ENCODE data around the gene PALM2AKAP2.

PALM2AKAP2 gene

DNA sequence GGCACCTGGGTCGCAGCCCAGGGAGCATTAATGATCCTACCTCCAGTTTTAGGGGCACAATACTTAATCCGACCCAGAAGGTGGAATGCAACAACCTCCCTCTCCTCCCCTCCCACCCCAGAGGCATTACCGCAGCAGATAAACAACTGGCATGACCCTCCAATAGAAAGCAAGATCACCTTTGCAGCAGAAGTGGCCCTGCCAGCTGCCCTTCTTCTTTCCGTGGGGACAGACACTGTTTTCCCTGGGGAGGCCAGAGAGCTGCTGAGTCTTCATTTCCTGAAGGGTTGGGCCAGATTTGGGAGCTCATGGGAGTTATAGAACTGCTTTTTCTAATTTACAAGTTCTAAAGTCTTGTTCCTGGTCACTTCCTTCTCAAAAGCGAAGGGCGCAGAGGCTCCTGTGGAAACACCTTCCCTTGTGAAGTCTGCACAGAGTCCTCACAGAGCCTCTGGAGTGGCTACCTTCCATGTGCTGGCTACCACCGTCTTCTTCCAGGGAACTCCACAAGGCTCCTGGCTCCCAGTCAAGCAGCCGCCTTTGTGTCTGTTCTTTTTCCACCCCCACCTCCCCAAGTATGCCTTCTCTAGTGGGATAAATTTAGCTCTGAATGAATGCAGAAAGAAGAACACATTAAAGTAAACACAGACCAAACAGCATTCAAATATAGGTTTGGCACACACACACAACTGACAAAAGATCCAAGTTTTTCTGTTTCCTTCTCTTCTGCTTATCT lies 8.0 kb upstream of the PALM2AKAP2 start:
- DNase-seq (ENCODE audit: low read depth) = no peak

DNA sequence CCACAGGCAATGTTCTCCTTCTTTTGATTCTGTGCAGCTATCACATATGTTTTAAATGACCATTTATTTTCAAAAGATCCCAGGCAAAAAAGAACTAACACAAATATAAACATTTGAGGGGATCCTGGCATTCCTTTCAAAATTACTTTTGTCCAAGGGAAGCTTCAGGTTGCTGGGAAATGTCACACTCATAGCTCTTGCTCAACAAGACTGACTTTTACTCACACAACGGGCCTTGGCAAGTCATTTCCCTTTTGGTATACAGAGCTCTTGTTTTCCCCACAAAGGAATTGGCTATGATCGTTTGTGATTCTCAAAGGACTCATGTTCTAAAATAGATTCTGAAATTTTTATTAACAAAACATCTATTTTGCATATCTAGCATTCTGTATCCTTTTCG lies 4.5 kb upstream of the PALM2AKAP2 start:
- DNase-seq (ENCODE audit: low read depth) = no peak

DNA sequence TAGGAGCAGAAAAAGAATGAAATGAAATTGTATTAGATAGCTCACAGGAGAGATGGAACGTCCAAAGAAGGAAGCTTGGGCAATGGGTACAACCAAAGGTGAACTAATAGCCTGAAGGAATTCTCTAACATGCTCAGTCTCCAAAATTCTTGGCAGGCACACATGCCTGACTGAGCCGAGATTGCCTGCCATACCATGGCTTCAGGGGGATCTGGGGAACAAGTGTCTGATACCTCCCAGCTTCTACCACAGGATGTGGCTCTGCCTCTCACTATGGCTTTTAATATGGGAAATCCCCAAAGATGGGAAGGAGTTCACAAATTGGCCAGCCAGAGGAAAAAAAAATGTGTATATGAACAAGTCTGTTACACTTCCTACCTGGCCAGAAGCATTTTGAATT lies 3.6 kb upstream of the PALM2AKAP2 start:
- no peak for DNase-seq (ENCODE audit: low read depth)

DNA sequence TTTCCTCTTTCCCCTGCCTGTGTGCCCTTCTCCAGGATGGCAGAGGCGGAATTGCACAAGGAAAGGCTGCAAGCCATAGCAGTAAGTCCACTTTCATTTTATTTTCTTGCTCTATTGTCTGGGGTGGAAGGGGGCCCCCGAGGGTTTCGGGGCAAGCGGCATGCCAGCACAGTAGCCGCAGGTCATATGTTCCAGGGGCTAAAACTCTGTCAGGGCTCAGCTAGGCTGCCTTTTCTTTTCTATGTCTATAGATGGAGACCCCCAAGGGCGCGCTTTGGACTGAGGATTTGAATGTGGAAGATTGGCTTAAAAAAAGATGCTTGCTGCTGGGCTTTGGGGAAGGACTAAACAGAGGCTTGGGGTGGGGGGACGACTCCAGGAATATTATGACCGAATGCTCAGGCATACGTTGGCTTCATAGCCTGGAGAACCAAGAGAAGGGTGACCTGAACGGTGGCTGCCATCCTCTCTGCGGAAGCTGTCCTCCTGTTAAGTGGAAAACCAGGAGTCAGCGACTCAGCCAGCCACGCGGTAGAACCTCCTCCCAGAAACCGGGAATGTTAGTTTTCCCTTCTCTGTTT lies 545 bp downstream of the PALM2AKAP2 start:
- DNase-seq (ENCODE audit: low read depth) = no peak

DNA sequence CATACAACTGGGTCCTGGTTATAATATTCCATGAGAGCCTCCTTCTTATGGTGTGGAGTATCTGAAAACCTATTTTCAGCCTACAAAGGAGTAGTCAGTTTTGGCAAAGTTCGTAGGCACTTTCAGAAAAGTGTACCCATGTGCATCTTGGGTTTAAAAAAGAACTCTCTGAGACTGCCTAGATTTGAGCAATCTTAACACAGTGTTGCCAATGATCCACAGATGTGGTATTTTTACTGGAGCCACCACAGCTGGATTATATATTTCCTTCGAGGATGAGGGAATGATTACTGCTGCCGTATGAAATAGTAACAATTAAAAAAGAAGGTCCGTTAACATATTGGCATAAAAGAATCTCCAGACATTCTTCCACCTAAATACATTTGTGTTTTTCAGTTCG lies 1.1 kb downstream of the PALM2AKAP2 start:
- no peak for DNase-seq (ENCODE audit: low read depth)

DNA sequence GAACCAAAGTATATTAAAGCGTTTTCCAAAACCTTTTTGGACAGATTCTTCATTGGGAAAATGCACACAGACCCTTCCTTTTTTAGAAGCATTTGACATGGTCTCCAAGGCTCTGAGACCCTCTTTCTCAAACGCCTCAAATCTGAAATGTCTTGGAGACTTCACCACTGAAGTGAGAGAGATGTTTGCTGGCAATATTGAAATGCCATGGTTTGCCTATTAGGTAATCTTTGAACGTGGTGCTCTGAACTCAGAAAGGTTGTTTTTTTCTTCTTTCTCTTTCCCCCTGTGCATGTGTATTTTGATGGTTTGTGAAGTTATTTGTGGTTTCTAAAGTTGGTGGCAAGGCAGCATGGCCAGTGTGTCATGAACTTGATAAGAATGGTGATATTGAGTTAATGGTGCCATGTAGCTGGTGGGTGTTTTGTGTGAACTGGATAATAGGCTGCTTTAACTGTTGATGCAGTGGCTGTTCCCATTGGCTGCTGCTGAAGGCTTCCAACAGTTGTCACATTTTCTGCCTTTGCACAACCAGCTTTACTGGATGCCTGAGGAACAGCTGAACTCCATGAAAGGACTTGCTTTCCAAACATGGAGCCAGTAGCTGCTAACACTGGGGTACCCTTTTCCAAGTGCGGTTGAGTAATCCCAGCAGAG lies 1.7 kb downstream of the PALM2AKAP2 start:
- DNase-seq (ENCODE audit: low read depth) = no peak

DNA sequence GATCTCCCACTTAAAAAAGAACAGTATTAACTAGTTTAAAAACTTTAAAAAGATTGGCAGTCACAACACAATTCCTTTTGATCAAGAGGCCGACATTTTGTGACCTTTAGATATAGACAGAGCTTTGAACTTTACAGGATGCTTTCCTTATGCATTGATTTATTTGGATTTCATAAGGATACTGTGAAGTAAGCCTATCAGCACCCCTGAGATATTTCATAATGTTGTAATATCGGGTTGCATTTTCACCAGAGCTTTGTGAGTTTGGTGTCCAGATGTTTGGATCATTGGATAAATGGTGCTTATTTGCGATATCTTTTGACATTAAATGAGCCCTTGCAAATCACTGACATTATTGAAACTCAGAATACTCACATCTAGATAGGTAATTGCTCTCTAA lies 7.7 kb downstream of the PALM2AKAP2 start:
- no peak for DNase-seq (ENCODE audit: low read depth)

DNA sequence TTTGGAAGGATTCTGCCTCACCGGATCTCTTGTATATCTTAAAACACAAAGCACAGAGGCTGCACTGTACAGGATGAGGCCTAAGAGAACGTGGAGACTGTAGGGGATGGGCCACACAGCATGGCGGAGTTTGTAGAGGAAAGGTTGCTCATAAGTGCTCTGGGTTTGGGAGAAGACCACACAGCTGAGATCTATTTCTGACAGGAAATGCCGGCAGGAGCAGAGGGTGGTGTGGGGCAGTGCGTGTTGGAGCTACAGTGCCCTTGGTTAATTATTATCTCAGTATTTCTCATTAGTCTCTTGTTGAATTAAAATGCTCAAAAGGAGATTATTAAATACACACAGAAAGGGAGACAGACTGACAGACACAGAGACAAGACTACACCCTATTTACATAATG lies 9.6 kb downstream of the PALM2AKAP2 start:
- no peak for DNase-seq (ENCODE audit: low read depth)

DNA sequence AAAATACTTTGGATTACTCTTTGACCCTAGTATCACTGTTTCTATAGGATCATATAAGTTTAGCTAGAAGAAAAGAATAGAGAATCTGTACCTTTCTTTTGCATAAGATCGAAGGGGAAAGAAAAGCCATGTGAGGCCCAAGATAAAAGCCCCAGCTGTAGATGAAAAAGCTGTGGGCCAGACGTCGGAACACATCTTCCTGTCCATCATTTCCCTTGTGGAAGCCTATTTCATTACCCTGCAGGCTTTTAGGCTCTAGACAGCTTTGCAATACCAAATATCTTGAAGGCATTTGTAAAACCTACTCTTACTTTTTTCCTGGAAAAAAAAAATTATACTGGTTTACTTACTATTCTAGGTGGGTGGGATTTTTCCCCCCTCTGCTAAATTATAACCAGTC lies 10.0 kb downstream of the PALM2AKAP2 start:
- no peak for DNase-seq (ENCODE audit: low read depth)

DNA sequence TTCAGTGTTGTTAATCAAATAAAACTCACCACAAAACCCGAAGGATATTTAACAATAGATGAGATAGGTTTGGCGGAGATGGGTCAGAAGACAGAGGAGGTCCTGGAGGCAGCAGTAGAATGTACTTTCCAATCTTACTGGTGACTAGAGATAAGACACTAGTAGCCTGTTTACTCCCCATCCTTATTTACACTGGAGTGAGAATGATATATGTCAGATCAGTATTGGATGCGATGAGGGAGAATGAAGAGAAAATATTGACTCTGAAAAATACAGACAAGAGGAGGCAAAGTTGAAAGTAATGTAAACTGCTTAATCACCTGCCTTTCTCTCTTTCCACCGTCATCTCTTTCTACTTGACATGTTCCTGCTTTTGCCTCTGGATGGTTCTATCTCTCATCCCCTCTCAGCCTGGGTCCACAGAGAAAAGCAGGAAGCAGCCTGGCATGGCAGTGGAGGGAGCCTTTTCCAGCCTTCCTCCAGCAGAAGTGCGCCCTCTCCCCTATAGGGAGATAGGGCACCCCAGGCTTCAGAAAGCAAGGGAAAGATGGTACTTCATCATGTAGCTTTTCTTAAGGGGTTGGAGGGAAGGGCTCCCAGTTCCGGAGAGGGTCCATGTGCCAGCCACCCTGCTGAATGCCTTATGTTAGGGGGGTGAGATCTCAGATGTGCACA lies 11.1 kb downstream of the PALM2AKAP2 start:
- DNase-seq (ENCODE audit: low read depth) = no peak

DNA sequence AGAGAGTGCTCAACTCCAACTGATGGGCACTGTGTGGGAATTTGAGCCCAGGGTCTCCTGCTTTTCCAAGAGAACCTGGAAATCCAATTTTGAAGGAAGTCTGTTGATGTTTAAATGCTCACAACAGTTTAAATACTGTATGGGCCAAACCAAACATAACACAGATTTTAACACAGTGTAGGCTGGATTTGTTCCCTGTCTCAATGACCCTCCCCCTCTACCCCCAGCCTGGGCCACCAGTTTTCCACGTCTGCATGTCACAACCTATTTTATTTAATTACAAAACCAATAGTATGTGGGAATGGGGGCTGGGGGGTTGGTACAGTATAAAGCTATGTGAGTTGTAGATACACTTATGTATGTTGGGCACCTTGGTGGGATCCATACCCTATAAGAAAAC lies 11.7 kb downstream of the PALM2AKAP2 start:
- no peak for DNase-seq (ENCODE audit: low read depth)

DNA sequence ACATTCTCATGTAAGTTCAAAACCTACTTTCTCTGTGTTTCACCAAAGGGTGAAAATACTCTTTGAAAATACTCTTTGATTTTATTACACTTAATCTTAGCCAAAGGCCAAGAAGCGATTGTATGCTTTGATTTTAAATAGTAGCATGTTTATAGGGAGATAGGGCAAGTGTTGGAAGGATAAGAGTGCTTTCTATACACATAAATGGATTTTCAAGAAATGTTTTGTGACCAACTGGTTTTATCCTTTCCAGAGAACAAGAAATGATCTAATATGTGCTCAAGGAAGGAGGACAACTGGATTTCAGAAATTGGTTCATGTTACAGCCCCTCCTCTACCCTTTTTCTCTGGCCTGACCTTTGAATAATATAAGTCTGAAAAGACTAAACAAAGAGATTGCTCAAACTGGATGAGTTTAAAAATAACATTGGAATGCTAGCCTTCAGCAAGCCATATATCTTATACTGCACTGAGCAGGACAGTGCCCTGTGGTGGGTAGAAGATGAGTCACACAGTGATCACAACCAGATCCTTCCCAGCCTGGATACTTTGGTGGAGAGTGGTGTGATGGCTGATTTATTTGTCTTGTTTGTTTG lies 13.1 kb downstream of the PALM2AKAP2 start:
- no peak for DNase-seq (ENCODE audit: low read depth)

DNA sequence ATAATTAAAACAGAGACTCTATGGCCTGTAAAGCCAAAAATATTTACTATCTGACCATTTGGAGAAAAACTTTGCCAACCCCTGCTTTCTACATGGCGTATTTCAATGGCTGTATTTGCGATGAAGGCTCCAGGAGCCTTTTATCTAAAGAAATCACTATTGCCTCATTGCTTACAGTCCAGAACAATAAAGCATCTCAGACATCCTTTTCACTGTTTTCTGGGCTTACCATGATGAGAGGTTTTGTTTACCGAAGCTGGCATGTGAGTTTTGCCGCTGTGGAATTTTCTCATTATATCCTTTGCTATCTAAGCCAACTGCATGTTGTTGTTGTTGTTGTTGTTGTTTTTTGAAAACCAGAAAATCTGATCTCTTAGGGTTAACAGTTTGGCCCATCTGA lies 13.9 kb downstream of the PALM2AKAP2 start:
- no peak for DNase-seq (ENCODE audit: low read depth)

DNA sequence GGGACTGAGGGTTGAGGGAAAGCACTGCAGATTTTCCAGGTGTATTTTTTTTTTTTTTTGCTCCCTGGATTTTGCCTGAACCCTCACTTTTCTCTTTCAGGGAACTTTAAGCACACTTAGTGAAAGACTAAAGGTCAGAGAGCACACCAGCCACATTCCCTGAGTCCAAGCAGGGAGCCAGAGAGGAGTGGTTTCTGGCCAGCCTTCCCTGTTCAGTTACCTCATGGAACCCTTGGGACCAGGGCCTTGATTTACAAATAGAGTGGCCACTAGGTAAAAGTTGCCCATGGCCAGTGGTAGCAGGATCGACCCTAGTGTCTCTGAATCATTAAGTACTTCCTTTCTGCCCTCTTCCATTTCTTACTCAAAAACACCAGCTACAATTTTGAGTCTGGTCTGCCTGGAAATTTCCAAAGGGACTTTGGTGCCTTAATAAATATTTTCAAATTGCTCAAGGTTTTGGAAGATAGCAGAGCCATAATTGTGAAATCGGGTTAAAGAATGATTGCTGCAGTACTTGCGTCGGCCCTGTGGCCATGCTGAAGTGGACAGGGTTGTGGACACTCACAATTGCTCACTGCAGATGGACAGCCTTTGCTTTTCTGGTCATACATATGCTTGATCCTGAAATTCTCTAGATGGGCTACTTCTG lies 14.5 kb downstream of the PALM2AKAP2 start:
- DNase-seq (ENCODE audit: low read depth) = no peak

DNA sequence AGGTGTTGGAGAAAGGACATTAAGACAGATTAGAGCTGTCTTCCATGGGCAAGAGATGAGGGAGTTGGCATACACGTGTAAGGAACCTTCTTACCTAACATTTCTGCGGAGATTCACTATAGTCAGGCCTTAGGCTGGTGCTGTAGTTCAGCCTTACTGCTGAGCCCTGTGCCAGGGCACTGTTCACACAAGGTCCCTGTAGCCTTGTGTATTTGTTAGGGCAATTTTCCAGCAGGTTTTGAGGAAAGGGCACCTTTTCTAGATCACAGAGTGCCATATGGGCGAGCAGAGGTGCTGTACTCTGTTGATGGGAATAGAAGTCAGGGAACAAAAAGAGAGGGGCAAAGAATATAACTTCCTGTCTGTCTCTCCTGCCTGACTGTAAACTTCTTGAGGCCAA lies 15.6 kb downstream of the PALM2AKAP2 start:
- no peak for DNase-seq (ENCODE audit: low read depth)

DNA sequence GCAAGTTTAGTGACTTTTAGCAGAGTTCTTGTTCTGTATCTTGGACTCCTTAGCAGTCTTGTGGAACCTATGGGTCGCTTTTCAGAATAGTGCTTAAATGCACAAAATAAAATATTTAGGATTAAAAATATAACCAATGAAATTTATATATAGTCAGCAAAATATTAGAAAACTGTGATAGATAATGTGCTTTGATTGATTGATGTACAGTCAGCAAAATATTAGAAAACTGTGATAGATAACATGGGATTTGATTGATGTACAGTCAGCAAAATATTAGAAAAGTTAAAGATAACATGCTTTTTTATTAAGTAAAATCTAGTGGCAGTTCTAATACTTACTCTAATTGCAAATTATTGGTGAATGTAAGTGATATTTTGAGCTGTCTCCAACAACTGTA lies 16.1 kb downstream of the PALM2AKAP2 start:
- no peak for DNase-seq (ENCODE audit: low read depth)

DNA sequence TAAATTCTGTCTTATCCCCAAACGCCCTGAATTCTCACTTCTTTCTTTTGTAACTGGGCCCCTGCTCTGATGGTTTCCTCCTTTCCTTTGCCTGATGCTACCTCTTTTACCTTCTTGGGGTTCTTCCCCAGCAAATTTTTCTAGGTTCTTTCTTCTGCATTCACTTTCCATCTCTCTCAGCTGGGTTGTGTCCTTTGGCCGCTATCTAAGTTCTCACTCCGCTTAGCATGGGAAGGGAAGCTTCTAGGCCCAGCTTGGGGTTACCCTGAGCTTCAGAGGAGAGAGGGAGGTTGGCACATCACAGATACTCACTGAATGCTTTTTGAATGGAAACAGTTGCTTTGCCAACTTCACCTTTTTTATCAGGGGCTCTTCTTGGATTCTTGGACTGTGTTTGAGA lies 17.0 kb downstream of the PALM2AKAP2 start:
- DNase-seq (ENCODE audit: low read depth) = no peak

DNA sequence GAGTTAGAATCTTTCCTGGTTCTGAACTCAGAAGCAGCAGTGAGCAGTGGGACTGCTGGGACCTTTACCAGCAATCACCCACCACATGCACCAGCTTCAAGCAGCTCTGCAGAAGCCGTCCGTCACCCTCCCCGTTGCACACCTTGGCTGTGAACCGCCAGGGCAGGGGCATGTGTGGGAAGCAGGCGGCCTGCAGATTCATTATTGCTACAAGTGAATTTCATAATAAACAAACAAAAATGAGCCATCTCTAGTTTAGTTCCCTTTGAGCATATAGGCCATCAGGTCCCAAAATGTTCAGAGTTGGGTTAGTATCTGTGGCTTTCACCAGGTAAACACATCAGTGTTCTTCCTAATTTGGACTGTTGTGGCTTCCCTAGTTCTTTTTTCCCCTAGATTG lies 17.5 kb downstream of the PALM2AKAP2 start:
- no peak for DNase-seq (ENCODE audit: low read depth)

DNA sequence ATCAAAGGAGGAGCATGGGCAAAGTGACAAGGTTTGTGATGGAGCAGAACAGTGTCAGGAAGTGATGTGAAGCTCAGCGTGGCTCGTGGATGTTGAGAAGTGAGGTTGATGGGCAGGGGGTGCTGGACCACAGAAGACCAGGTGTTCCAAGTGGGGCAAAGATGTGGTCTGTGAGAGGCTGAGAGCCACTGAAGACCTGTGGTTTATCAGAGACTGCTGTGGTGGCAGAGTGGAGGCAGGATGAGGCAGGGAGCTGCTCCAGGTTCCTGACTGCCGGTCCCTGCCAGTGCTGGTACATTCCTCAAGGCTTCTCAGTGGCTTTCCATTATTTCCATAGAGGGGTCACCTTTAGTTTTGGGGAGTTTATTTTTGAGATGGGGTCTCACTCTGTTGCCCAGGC lies 19.1 kb downstream of the PALM2AKAP2 start:
- no peak for DNase-seq (ENCODE audit: low read depth)

DNA sequence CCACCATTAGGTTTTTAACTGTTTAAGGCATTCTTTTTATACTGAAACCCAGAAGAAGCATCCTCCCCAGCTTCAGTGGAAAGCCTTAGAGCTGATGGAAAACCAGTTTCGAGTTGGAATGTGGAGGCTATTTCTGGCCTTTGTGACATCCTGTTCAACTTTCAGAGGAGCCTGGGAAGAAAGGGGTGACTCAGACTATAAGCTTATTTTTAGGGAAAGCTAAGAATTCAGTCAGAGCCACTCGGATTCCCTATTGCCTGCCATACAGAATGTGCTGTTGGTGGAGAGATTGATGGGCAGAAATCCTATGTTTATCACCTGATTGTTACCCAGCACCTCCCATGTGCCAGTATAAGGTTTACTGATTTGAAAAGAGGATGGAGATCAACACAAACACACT lies 19.8 kb downstream of the PALM2AKAP2 start:
- DNase-seq (ENCODE audit: low read depth) = no peak

DNA sequence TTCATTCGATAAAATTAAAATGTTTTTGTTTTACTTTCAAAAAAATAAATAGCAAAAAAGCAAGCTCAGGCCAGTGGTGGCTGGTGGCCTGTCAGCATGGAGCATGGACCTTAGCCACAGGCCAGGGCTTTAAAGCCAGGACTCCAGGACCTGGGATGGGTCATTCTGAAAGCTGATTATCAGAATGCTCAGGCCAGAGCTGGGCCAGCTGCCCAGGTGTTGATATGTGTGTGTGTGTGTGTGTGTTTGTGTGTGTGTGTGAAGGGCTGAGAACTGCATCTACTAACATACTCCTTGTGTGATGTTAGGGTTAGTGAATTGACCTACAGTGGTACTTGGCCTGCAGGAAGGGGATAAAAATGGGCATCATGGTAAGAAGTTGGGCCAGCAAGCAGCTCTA lies 21.5 kb downstream of the PALM2AKAP2 start:
- no peak for DNase-seq (ENCODE audit: low read depth)

DNA sequence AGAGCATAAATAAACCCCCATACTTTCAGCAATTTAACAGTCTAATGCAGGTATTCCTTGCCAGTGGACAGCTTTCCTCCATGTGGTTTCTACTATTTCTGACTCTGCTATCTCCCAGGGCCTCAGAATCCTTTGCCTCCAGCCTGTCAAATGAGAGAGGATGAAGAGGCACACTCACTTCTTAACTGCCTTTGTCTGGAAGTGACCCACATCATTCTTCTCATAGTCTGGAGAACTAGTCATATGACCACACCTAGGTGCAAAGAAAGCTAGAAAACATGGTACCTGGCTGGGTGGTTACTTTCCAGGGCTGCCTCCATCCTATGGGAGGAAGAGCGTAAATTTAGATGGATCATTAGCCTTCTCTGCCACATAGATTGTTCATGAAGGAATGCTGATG lies 22.5 kb downstream of the PALM2AKAP2 start:
- DNase-seq (ENCODE audit: low read depth) = no peak
